Stimulated activated CD4-positive, alpha-beta T cell treated with anti-CD3 and anti-CD28 coated beads, Interleukin-4, amount 100 ng/mL, for 24 hours (primary cell): ENCODE data around the gene MTA1.

ENCODE experiments used
- DNase-seq: peaks from one replicate; pipeline ENCODE4 v3.0.0-alpha.2; 2020

Gene MTA1

GRCh38 chr14:105467249-105467941 is 47.8 kb downstream of the MTA1 start:
- DNase-seq: no peak

GRCh38 chr14:105467942-105468471 is 48.4 kb downstream of the MTA1 start:
- no peak for DNase-seq

GRCh38 chr14:105468621-105469241 is 49.1 kb downstream of the MTA1 start:
- DNase-seq: no peak

GRCh38 chr14:105469456-105470349 is 50.1 kb downstream of the MTA1 start:
- no peak for DNase-seq

- DNase-seq: no peak
Observed at GRCh38 chr14:105470350-105471296, 51.0 kb downstream of the MTA1 start.

GRCh38 chr14:105471297-105471821 is 51.7 kb downstream of the MTA1 start:
- DNase-seq: no peak

GRCh38 chr14:105471823-105472485 is 52.3 kb downstream of the MTA1 start:
- DNase-seq: no peak

- no peak for DNase-seq
Observed at GRCh38 chr14:105472486-105472991, 52.9 kb downstream of the MTA1 start.

GRCh38 chr14:105473033-105473676 is 53.5 kb downstream of the MTA1 start:
- DNase-seq: no peak

- peak; percentile 65 for DNase-seq
Observed at GRCh38 chr14:105473677-105474482, 54.3 kb downstream of the MTA1 start.

GRCh38 chr14:105474483-105475268 is 55.0 kb downstream of the MTA1 start, which contains the start of gene CRIP2:
CRIP2 (plus strand) TSS chr14:105474821; CDS start chr14:105474863, 42 bp downstream.
- no peak for DNase-seq

- no peak for DNase-seq
Observed at GRCh38 chr14:105475269-105476096, 55.9 kb downstream of the MTA1 start.

GRCh38 chr14:105476097-105476830 is 56.6 kb downstream of the MTA1 start:
- no peak for DNase-seq

GRCh38 chr14:105476831-105477659 is 57.4 kb downstream of the MTA1 start:
- no peak for DNase-seq

GRCh38 chr14:105477660-105478397 is 58.2 kb downstream of the MTA1 start:
- no peak for DNase-seq
